ENCODE measurements around the gene KCNJ5.

KCNJ5 gene

GRCh38 chr11:128886406-128887124 is 4.6 kb upstream of the KCNJ5 start:
- ATAC-seq: peak; percentile 43
- TF ChIP-seq PPARA (CRISPR knock-in tag; IDR thresholded peaks at IDR 0.05; ENCODE audit: borderline replicate concordance): no peak
- TF ChIP-seq, protein P1, sequence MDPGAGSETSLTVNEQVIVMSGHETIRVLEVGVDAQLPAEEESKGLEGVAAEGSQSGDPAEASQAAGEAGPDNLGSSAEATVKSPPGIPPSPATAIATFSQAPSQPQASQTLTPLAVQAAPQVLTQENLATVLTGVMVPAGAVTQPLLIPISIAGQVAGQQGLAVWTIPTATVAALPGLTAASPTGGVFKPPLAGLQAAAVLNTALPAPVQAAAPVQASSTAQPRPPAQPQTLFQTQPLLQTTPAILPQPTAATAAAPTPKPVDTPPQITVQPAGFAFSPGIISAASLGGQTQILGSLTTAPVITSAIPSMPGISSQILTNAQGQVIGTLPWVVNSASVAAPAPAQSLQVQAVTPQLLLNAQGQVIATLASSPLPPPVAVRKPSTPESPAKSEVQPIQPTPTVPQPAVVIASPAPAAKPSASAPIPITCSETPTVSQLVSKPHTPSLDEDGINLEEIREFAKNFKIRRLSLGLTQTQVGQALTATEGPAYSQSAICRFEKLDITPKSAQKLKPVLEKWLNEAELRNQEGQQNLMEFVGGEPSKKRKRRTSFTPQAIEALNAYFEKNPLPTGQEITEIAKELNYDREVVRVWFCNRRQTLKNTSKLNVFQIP (CRISPR knock-in tag; IDR thresholded peaks at IDR 0.05; ENCODE audit: borderline replicate concordance, low read depth): no peak

DNA sequence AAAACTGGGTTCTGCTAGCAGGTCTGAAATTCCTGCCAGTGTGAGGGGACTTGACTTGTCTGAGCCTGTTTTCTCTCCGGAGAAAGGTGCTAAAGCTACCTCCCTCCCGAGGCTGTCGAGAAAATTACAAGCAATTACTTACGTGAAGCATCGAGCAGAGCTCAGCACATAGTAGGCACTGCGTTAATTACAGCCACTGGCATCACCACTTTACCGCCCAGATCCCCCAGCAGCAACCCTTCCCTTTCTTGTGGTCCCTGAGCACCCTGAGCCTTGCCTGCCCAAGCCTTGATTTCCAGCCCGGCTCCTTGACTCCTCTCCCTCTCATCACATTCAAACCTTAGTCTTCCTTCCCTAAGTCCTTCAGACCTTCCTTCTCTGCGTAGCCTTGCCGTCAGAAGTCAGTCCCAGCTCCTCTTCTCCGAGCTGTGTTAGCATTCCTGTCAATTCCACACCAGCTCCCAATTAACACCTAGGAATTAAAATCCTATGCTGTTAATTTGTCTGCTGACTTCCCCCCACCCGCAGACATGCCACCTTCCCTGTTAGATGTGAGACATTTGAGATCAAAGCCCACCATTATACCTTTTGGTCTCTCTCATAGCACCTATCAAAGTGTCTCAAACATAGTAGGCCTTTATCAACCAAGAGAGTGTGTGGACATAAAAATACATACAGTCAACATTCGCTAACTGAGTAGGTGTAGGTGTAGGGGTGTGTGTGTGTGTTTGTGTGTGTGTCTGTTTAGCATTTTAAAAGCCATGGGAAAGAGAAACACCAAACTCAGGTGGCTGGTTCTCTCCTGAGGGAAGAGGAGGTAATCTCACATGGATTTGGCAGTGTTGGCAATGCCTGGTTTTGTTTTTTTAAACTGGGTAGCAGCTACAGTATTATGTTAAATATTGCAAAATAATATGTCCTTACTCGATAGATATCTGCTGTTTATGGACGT is 2.8 kb upstream of the KCNJ5 start:
- no peak for ATAC-seq
- TF ChIP-seq ARNTL (CRISPR knock-in tag; IDR thresholded peaks at IDR 0.05; ENCODE audit: borderline replicate concordance, low read depth) (no peak), ZNF70 (CRISPR knock-in tag; IDR thresholded peaks at IDR 0.05) (no peak), ZFP30 (CRISPR knock-in tag; IDR thresholded peaks at IDR 0.05) (no peak), TOX (CRISPR knock-in tag; IDR thresholded peaks at IDR 0.05; ENCODE audit: borderline replicate concordance) (no peak), ISL1 (CRISPR knock-in tag; IDR thresholded peaks at IDR 0.05) (no peak), ZFP3 (CRISPR knock-in tag; IDR thresholded peaks at IDR 0.05) (no peak), ZC3H10 (CRISPR knock-in tag; IDR thresholded peaks at IDR 0.05) (no peak), CSDC2 (CRISPR knock-in tag; IDR thresholded peaks at IDR 0.05) (no peak), PPARA (CRISPR knock-in tag; IDR thresholded peaks at IDR 0.05; ENCODE audit: borderline replicate concordance) (no peak), CSRNP3 (CRISPR knock-in tag; IDR thresholded peaks at IDR 0.05) (no peak), ZNF565 (CRISPR knock-in tag; conservative IDR thresholded peaks at IDR 0.05; ENCODE audit: low read depth) (no peak), ESRRG (CRISPR knock-in tag; IDR thresholded peaks at IDR 0.05) (no peak), ZNF8 (CRISPR knock-in tag; IDR thresholded peaks at IDR 0.05) (no peak), BACH2 (CRISPR knock-in tag; IDR thresholded peaks at IDR 0.05; ENCODE audit: borderline replicate concordance) (no peak), SNAI2 (CRISPR knock-in tag; IDR thresholded peaks at IDR 0.05) (no peak), PATZ1 (CRISPR knock-in tag; IDR thresholded peaks at IDR 0.05; ENCODE audit: borderline replicate concordance) (no peak), RARB (CRISPR knock-in tag; IDR thresholded peaks at IDR 0.05) (no peak), OSR1 (CRISPR knock-in tag; IDR thresholded peaks at IDR 0.05) (no peak), GLIS3 (CRISPR knock-in tag; IDR thresholded peaks at IDR 0.05) (no peak)
- TF ChIP-seq, protein P1 (CRISPR knock-in tag; IDR thresholded peaks at IDR 0.05; ENCODE audit: borderline replicate concordance, low read depth): no peak

DNA sequence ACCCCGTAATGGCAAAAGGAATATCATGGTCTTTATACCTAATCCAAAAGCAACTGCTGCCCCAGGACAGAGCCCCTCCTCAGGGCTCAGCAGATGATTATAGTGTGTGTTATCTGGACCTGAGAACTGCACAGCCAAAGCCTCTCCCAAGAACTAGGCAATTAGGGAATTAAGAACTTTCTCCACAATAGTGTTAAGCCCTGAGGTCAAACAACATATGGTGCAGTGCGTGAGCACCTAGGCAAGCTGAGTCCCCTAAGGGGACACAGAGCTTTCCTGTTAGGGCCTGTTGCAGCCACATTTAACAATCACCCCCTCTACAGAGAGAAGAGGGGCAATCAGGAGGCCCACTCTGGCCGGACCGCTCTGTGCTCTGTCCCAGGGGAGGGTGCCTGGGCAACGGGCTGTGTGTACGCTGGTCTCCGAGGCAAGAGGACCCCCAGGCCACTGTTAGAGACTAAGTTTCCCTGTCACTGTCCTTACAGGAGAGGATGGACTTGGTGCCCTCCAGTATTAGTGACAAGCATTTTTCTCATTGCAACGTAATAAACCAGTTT is 1.4 kb upstream of the KCNJ5 start:
- ATAC-seq: no peak
- TF ChIP-seq ISL1 (CRISPR knock-in tag; IDR thresholded peaks at IDR 0.05) (no peak), ZNF565 (CRISPR knock-in tag; conservative IDR thresholded peaks at IDR 0.05; ENCODE audit: low read depth) (no peak), CREB5 (CRISPR knock-in tag; IDR thresholded peaks at IDR 0.05; ENCODE audit: low read depth) (no peak), ZC3H10 (CRISPR knock-in tag; IDR thresholded peaks at IDR 0.05) (no peak), ZNF70 (CRISPR knock-in tag; IDR thresholded peaks at IDR 0.05) (no peak), GLIS3 (CRISPR knock-in tag; IDR thresholded peaks at IDR 0.05) (no peak), ZNF8 (CRISPR knock-in tag; IDR thresholded peaks at IDR 0.05) (no peak), TCF4 (CRISPR knock-in tag; IDR thresholded peaks at IDR 0.05; ENCODE audit: borderline replicate concordance) (no peak), RARB (CRISPR knock-in tag; IDR thresholded peaks at IDR 0.05) (no peak), SNAI2 (CRISPR knock-in tag; IDR thresholded peaks at IDR 0.05) (no peak), ESRRG (CRISPR knock-in tag; IDR thresholded peaks at IDR 0.05) (no peak), TOX (CRISPR knock-in tag; IDR thresholded peaks at IDR 0.05; ENCODE audit: borderline replicate concordance) (no peak), PPARA (CRISPR knock-in tag; IDR thresholded peaks at IDR 0.05; ENCODE audit: borderline replicate concordance) (no peak), CSDC2 (CRISPR knock-in tag; IDR thresholded peaks at IDR 0.05) (no peak), BACH2 (CRISPR knock-in tag; IDR thresholded peaks at IDR 0.05; ENCODE audit: borderline replicate concordance) (no peak), PATZ1 (CRISPR knock-in tag; IDR thresholded peaks at IDR 0.05; ENCODE audit: borderline replicate concordance) (no peak)
- TF ChIP-seq, protein P1 (CRISPR knock-in tag; IDR thresholded peaks at IDR 0.05; ENCODE audit: borderline replicate concordance, low read depth): no peak
